Activated T-cell treated with anti-CD3 and anti-CD28 coated beads for 1 hour (primary cell): Measurements from ENCODE around the gene CGRRF1.

Experiments
- DNase-seq: peaks from one replicate; pipeline ENCODE4 v3.0.0-alpha.2; 2020; ENCODE audit warnings: low read depth

Gene CGRRF1

GRCh38 chr14:54489731-54490444 is 19.8 kb upstream of the CGRRF1 start:
- DNase-seq = no peak

GRCh38 chr14:54490445-54491175 is 19.1 kb upstream of the CGRRF1 start:
- DNase-seq = no peak

GRCh38 chr14:54493293-54493692 is 16.4 kb upstream of the CGRRF1 start:
- DNase-seq = no peak

GRCh38 chr14:54497224-54497623 is 12.5 kb upstream of the CGRRF1 start:
- DNase-seq = no peak

GRCh38 chr14:54498095-54498531 is 11.6 kb upstream of the CGRRF1 start:
- no peak for DNase-seq

GRCh38 chr14:54498579-54498978 is 11.1 kb upstream of the CGRRF1 start:
- DNase-seq = no peak

- DNase-seq = no peak
Measured at GRCh38 chr14:54500744-54501143, 9.0 kb upstream of the CGRRF1 start.

GRCh38 chr14:54501480-54501879 is 8.2 kb upstream of the CGRRF1 start:
- DNase-seq = no peak

- DNase-seq = no peak
Measured at GRCh38 chr14:54502602-54503001, 7.1 kb upstream of the CGRRF1 start.

GRCh38 chr14:54503486-54503885 is 6.2 kb upstream of the CGRRF1 start:
- no peak for DNase-seq

- DNase-seq = no peak
Measured at GRCh38 chr14:54512393-54512792, 2.7 kb downstream of the CGRRF1 start.

- DNase-seq = no peak
Measured at GRCh38 chr14:54515670-54516069, 6.0 kb downstream of the CGRRF1 start.

- DNase-seq = no peak
Measured at GRCh38 chr14:54516709-54517108, 7.0 kb downstream of the CGRRF1 start.

- no peak for DNase-seq
Measured at GRCh38 chr14:54524410-54524809, 14.7 kb downstream of the CGRRF1 start.

- DNase-seq = no peak
Measured at GRCh38 chr14:54528973-54529372, 19.3 kb downstream of the CGRRF1 start.

- DNase-seq = no peak
Measured at GRCh38 chr14:54529811-54530210, 20.1 kb downstream of the CGRRF1 start.

GRCh38 chr14:54532111-54533012 is 22.7 kb downstream of the CGRRF1 start:
- DNase-seq = no peak

GRCh38 chr14:54533100-54533499 is 23.4 kb downstream of the CGRRF1 start:
- no peak for DNase-seq

GRCh38 chr14:54535126-54535525 is 25.4 kb downstream of the CGRRF1 start:
- no peak for DNase-seq

GRCh38 chr14:54535646-54536045 is 25.9 kb downstream of the CGRRF1 start:
- no peak for DNase-seq

GRCh38 chr14:54537651-54538050 is 27.9 kb downstream of the CGRRF1 start:
- DNase-seq = no peak

- DNase-seq = no peak
Measured at GRCh38 chr14:54538055-54538454, 28.3 kb downstream of the CGRRF1 start.

- no peak for DNase-seq
Measured at GRCh38 chr14:54547583-54547982, 37.9 kb downstream of the CGRRF1 start.
